Measurements from ENCODE around the gene BRMS1L. TPM values are rescaled to one million over a fixed set of nuclear protein-coding genes. Genes with fewer than 3 reads are reported as not detected.
"Not testable (repeated sequence)": the region's sequence is repeated elsewhere in the genome, so short reads cannot be mapped to it uniquely, and the experiment has no call there.

Gene BRMS1L
- polyA plus RNA-seq, 1 of the 3 experiments (the other 2 are of a cell fraction), result 7.1 TPM

DNA sequence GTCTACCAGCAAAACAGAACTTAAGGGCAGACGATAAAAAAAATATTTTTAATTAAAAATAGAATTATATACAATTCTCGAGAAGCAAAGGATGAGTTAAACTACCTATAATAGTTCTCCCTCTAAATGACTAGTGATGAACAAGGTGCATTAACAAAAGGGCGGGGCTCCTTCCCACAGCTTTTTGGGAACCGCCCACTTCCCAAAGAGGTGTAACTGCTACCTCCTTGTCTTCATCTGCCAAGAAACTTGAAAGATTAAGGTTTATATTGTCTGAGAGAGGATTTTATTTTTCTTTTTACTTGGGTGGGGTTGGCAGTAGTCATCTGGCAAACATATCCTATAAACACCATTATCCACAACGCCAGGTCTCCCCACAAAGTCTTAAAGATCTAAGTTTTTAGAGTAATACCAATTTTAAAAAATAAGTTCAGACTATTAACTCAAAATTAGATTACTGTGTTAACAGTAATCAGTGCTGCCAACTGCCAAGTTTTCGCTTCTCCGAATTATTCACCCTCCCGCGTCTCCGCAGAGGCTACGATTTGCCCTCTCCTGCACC is 18.0 kb upstream of the BRMS1L start:
- H3K27ac ChIP-seq (ENCODE audit: low read depth in 2 of 2, low read length in 1 of 2), result peak overlapping the region; percentile 72 to 79
- H2AFZ ChIP-seq (ENCODE audit: low read depth), result peak overlapping the region; percentile 92
- H3K4me1 ChIP-seq (ENCODE audit: control insufficient read depth in 1 of 2, insufficient read depth in 2 of 2, low read depth in 1 of 2, low read length in 1 of 2), result peaks cover 2 to 10% of the 10 kb centered on the region in 2 experiments; a peak in 2 of 4 replicates
- DNase-seq, result no peak
- ChIA-PET CTCF (interaction anchor here (1.1 to 2.0 kb wide), 2 partner anchors 10 to 36 kb away, joined by 3 to 8 read pairs; no protein-coding TSS in a partner anchor), POLR2A (no interaction called here)
- H3F3A ChIP-seq (replicated peaks; ENCODE audit: insufficient read depth), result peaks cover 15% of the 10 kb centered on the region
- H3K36me3 ChIP-seq (replicated peaks in 1 of 2; ENCODE audit: control insufficient read depth in 1 of 2, insufficient read depth in 2 of 2, low read length in 1 of 2), result no peaks in the 10 kb centered on the region
- H3K9ac ChIP-seq, result peak overlapping the region; percentile 77
- no peak for TF ChIP-seq EZH2phosphoT487 (IDR thresholded peaks at IDR 0.05; ENCODE audit: borderline replicate concordance, low read depth)
- no peak for TF ChIP-seq RFX5 (IDR thresholded peaks at IDR 0.05; ENCODE audit: low read length)
- TF ChIP-seq, protein P1, sequence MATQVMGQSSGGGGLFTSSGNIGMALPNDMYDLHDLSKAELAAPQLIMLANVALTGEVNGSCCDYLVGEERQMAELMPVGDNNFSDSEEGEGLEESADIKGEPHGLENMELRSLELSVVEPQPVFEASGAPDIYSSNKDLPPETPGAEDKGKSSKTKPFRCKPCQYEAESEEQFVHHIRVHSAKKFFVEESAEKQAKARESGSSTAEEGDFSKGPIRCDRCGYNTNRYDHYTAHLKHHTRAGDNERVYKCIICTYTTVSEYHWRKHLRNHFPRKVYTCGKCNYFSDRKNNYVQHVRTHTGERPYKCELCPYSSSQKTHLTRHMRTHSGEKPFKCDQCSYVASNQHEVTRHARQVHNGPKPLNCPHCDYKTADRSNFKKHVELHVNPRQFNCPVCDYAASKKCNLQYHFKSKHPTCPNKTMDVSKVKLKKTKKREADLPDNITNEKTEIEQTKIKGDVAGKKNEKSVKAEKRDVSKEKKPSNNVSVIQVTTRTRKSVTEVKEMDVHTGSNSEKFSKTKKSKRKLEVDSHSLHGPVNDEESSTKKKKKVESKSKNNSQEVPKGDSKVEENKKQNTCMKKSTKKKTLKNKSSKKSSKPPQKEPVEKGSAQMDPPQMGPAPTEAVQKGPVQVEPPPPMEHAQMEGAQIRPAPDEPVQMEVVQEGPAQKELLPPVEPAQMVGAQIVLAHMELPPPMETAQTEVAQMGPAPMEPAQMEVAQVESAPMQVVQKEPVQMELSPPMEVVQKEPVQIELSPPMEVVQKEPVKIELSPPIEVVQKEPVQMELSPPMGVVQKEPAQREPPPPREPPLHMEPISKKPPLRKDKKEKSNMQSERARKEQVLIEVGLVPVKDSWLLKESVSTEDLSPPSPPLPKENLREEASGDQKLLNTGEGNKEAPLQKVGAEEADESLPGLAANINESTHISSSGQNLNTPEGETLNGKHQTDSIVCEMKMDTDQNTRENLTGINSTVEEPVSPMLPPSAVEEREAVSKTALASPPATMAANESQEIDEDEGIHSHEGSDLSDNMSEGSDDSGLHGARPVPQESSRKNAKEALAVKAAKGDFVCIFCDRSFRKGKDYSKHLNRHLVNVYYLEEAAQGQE (IDR thresholded peaks at IDR 0.05; ENCODE audit: low read depth, low read length), result no peak
- TF ChIP-seq TCF12 (IDR thresholded peaks at IDR 0.05), result no peak
- no peaks in the 10 kb centered on the region; the same call in 1 of the 2 replicates for H4K20me1 ChIP-seq (ENCODE audit: insufficient read depth)
- 2% methylated on average over 11 of the region's 11 CpGs for WGBS (ENCODE audit: low lambda C conversion rate)
- no peaks in the 10 kb centered on the region for H3K9me3 ChIP-seq
- H3K4me2 ChIP-seq, result peak overlapping the region; percentile 76
- H3K9me2 ChIP-seq, result no peaks in the 10 kb centered on the region
- H3K27me3 ChIP-seq (ENCODE audit: insufficient read depth), result no peaks in the 10 kb centered on the region
- H3K79me2 ChIP-seq (ENCODE audit: insufficient read depth), result peaks cover 43% of the 10 kb centered on the region
- peak overlapping the region; percentile 70 to 98 for H3K4me3 ChIP-seq (ENCODE audit: low read depth in 2 of 2, low read length in 1 of 2)

DNA sequence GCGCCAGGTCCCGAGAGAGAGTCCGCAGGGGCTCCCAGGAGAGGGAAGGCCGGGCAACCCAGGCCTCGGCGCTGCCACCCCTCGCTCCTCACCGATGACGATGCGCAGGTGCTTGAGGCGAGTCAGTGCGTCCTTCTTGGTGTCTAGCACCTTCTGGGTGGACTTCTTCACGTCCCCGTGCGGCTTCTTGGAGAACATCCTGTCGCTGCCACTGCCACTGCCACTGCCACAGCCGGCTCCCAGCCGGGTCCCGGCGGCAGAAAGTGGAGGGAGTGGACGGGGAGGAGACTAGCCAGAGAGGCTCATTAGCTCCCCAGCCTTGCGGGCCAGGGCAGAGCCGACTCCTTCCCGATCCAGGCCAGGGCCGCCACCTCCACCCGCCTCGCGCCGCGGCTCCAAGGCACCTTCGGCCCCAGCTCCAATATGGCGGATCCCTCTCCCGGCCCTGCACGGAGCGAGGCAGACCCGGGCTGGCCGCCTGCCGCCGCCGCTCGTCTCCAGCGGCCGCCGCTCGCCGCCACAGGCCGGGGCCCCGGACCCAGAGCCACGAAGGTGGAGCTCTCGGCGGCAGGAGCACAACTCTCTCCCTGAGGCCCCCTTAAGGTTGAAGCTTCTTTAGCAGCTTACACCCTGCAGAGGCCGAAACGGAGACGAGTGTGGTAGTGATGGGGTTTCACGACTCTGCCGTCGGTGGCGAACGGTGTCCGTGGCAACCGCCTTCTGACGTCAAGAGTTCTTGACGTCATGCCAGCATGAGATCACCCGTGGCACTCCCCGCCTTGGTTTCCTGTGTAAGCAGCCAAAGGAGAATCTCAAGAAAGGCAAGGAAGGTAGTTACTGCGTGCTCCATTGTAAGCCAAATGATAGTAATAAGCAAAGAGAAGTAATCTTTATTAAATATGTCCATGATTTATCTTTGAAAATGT is 17.2 kb upstream of the BRMS1L start, which contains the start of gene RALGAPA1:
Gene RALGAPA1 (minus strand): TSS at position 658 of the 926 bp plus-strand sequence. CDS start 460 bp downstream, at position 198.
- Histone ChIP-seq H3K79me2 (ENCODE audit: insufficient read depth) (peaks cover 39% of the 10 kb centered on the region), H3K4me3 (ENCODE audit: low read depth in 2 of 2, low read length in 1 of 2) (peak within 1 kb of the TSS; percentile 70 to 98), H3F3A (replicated peaks; ENCODE audit: insufficient read depth) (peaks cover 15% of the 10 kb centered on the region), H3K27ac (ENCODE audit: low read depth in 2 of 2, low read length in 1 of 2) (peak within 1 kb of the TSS; percentile 72 to 79), H3K9ac (peak within 1 kb of the TSS; percentile 77), H3K4me2 (peak within 1 kb of the TSS; percentile 76), H2AFZ (ENCODE audit: low read depth) (peak within 1 kb of the TSS; percentile 92)
- POLR2A ChIA-PET, result interaction anchor here (1.1 kb wide), 1 partner anchor 17 kb away, joined by 11 read pairs; the partner anchor contains the start of gene BRMS1L
- H3K27me3 ChIP-seq (ENCODE audit: insufficient read depth); H3K9me2 ChIP-seq; H4K20me1 ChIP-seq (ENCODE audit: insufficient read depth); H3K9me3 ChIP-seq; H3K36me3 ChIP-seq (replicated peaks in 1 of 2; ENCODE audit: control insufficient read depth in 1 of 2, insufficient read depth in 2 of 2, low read length in 1 of 2); H3K4me1 ChIP-seq (ENCODE audit: control insufficient read depth in 1 of 2, insufficient read depth in 2 of 2, low read depth in 1 of 2, low read length in 1 of 2): not testable (repeated sequence)
- TF ChIP-seq MXI1 (IDR thresholded peaks at IDR 0.05; ENCODE audit: low read depth, low read length) (peak; percentile 77), TAF1 (IDR thresholded peaks at IDR 0.05; ENCODE audit: borderline replicate concordance, low read depth, low read length) (peak; percentile 85), YY1 (IDR thresholded peaks at IDR 0.05; ENCODE audit: low read depth) (peak; percentile 79), CHD2 (IDR thresholded peaks at IDR 0.05; ENCODE audit: low read length, partially characterized antibody) (peak; percentile 32), POLR2AphosphoS5 (IDR thresholded peaks at IDR 0.05; ENCODE audit: low read depth, low read length) (peak; percentile 90), RAD21 (IDR thresholded peaks at IDR 0.05; ENCODE audit: low read length) (peak; percentile 25), GABPA (IDR thresholded peaks at IDR 0.05; ENCODE audit: low read depth) (0 out of 2 replicates have a peak, but pooled peaks have one; percentile 24), RCOR1 (IDR thresholded peaks at IDR 0.05; ENCODE audit: low read length) (peak; percentile 58), RFX5 (IDR thresholded peaks at IDR 0.05; ENCODE audit: low read length) (peak; percentile 27; the same call in 1 of the 2 replicates)
- TF ChIP-seq, protein P2, sequence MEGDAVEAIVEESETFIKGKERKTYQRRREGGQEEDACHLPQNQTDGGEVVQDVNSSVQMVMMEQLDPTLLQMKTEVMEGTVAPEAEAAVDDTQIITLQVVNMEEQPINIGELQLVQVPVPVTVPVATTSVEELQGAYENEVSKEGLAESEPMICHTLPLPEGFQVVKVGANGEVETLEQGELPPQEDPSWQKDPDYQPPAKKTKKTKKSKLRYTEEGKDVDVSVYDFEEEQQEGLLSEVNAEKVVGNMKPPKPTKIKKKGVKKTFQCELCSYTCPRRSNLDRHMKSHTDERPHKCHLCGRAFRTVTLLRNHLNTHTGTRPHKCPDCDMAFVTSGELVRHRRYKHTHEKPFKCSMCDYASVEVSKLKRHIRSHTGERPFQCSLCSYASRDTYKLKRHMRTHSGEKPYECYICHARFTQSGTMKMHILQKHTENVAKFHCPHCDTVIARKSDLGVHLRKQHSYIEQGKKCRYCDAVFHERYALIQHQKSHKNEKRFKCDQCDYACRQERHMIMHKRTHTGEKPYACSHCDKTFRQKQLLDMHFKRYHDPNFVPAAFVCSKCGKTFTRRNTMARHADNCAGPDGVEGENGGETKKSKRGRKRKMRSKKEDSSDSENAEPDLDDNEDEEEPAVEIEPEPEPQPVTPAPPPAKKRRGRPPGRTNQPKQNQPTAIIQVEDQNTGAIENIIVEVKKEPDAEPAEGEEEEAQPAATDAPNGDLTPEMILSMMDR (IDR thresholded peaks at IDR 0.05), result peak; percentile 50
- TF ChIP-seq, protein P1 (IDR thresholded peaks at IDR 0.05; ENCODE audit: low read depth, low read length), result 0 out of 2 replicates have a peak, but pooled peaks have one; percentile 12
- DNase-seq, result peak; percentile 92
- CTCF ChIA-PET, result interaction anchor here (1.1 to 2.0 kb wide), 2 partner anchors 9 to 37 kb away, joined by 3 to 8 read pairs; no protein-coding TSS in a partner anchor
- under 1% methylated on average over 28 of the region's 66 CpGs for WGBS (ENCODE audit: low lambda C conversion rate)

Data from SK-N-SH (cell line).